DND-41 (cell line): ENCODE results near the gene RNF181.

ENCODE experiments used
- ATAC-seq: fragments of 200-7000 bp; cut with Tn5 transposase; 3 replicates; pipeline ENCODE4 v1.9.1; 2021; ENCODE audit warnings: low read depth; ENCODE audit not compliant: insufficient read depth
- DNase-seq: peaks from one replicate; pipeline ENCODE4 v3.0.0-alpha.2; 2020
- H2AFZ ChIP-seq: 2 replicates; pipeline ENCODE4 v1.6.0; 2012; ENCODE audit warnings: low read depth, low read length
- H3K27ac ChIP-seq: 2 replicates; pipeline ENCODE4 v1.5.1; 2012; ENCODE audit warnings: low read length, inconsistent platforms
- H3K27me3 ChIP-seq: fragments of 200-600 bp; sonication (generic); 2 replicates; pipeline ENCODE4 v1.6.0; 2012; ENCODE audit warnings: low read length, mild to moderate bottlenecking, inconsistent platforms; ENCODE audit not compliant: insufficient read depth, poor library complexity
- H3K36me3 ChIP-seq: 2 replicates; pipeline ENCODE4 v1.5.1; 2012; ENCODE audit warnings: low read length, inconsistent platforms; ENCODE audit not compliant: insufficient read depth
- H3K4me1 ChIP-seq: 2 replicates; pipeline ENCODE4 v1.5.1; 2012; ENCODE audit warnings: mild to moderate bottlenecking, low read length; ENCODE audit not compliant: insufficient read depth
- H3K4me2 ChIP-seq: 2 replicates; pipeline ENCODE4 v1.6.0; 2012; ENCODE audit warnings: mild to moderate bottlenecking, moderate library complexity, low read length, inconsistent platforms; ENCODE audit not compliant: insufficient read depth
- H3K4me3 ChIP-seq, 2 experiments: fragments of 200-600 bp in 1 of 2; shearing (Covaris generic) in 1 of 2; 2 replicates each; pipeline ENCODE4 v1.5.1; 2012 to 2016; ENCODE audit warnings: inconsistent platforms in 2 of 2, low read length in 2 of 2, mild to moderate bottlenecking in 2 of 2, low read depth in 1 of 2, moderate library complexity in 1 of 2
- H3K79me2 ChIP-seq: 2 replicates; pipeline ENCODE4 v1.6.0; 2012; ENCODE audit warnings: low read length, inconsistent platforms; ENCODE audit not compliant: insufficient read depth
- H3K9ac ChIP-seq: 2 replicates; pipeline ENCODE4 v1.6.0; 2012; ENCODE audit warnings: low read depth, mild to moderate bottlenecking, inconsistent platforms, low read length, moderate library complexity
- H3K9me3 ChIP-seq: 2 replicates; pipeline ENCODE4 v1.5.1; 2012; ENCODE audit warnings: low read length, moderate library complexity, mild to moderate bottlenecking, inconsistent platforms; ENCODE audit not compliant: insufficient read depth, severe bottlenecking
- H4K20me1 ChIP-seq: 2 replicates; pipeline ENCODE4 v1.6.0; 2012; ENCODE audit warnings: low read length; ENCODE audit not compliant: insufficient read depth
- EZH2 ChIP-seq: IDR thresholded peaks from 3 replicates; pipeline ENCODE4 v1.6.1; 2012; ENCODE audit warnings: borderline replicate concordance, low read depth, mild to moderate bottlenecking, moderate library complexity, low read length, inconsistent platforms; ENCODE audit not compliant: severe bottlenecking
- TF ChIP-seq, protein P1 (sequence below): IDR thresholded peaks from 2 replicates; pipeline ENCODE4 v1.5.1; 2012; ENCODE audit warnings: borderline replicate concordance, low read length, moderate library complexity, mild to moderate bottlenecking; ENCODE audit not compliant: poor library complexity, severe bottlenecking; ENCODE audit errors: extremely low read depth

The RNF181 gene

DNA sequence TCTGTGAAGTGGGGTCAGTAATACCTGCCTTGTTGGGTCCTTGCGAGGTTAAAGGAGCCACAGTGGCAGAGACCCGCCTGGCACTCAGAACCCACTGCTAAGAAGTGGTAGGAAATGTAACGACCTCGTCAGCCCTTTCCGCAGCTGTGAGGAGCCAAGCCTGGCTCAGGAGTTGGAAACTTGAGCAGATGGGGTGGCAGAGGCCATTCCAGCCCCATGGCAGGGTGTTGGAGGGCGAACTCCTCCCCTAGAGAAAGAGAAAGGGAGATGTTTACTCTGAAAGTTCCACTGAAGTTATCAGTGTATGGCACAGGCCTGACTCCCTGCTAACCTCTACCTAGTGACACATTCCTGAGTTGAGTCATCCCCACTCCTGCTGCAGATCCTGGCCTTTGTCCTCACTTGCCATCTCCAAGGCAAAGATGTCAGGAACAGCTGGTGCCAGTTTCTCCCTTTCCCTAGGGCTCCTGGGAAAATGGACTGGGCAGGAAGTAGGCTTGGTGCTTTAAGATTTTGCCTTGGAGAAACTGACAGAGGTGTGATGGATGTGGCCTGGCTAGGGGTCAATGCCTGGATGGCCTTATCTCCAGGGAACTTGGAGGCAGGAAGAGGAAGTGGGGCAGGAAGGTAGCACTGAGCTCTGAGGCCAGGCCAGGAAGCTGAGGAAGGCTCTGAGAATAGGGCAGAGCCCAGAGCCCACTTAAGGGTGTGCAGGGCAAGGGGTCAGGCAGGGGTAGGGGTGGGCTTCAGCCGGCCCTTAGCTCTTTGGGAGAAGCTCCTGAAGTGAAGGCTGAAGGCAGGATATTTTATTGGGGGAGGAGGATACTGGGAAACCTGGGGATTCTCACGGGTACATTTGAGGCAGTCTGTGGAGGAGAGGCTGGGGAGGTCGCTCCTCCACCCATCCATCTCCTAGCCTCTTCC is 10.4 kb upstream of the RNF181 start:
- peak overlapping the region; percentile 70 for H3K27ac ChIP-seq
- H3K36me3 ChIP-seq: no peaks in the 10 kb centered on the region
- H3K79me2 ChIP-seq: peaks cover 10% of the 10 kb centered on the region; the same call in 1 of the 2 replicates
- peak; percentile 58 for DNase-seq
- peak overlapping the region; percentile 86 for H3K4me2 ChIP-seq
- TF ChIP-seq, protein P1, sequence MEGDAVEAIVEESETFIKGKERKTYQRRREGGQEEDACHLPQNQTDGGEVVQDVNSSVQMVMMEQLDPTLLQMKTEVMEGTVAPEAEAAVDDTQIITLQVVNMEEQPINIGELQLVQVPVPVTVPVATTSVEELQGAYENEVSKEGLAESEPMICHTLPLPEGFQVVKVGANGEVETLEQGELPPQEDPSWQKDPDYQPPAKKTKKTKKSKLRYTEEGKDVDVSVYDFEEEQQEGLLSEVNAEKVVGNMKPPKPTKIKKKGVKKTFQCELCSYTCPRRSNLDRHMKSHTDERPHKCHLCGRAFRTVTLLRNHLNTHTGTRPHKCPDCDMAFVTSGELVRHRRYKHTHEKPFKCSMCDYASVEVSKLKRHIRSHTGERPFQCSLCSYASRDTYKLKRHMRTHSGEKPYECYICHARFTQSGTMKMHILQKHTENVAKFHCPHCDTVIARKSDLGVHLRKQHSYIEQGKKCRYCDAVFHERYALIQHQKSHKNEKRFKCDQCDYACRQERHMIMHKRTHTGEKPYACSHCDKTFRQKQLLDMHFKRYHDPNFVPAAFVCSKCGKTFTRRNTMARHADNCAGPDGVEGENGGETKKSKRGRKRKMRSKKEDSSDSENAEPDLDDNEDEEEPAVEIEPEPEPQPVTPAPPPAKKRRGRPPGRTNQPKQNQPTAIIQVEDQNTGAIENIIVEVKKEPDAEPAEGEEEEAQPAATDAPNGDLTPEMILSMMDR: no peak
- peak; percentile 70 for ATAC-seq
- H2AFZ ChIP-seq: peak overlapping the region; percentile 65
- H3K4me1 ChIP-seq: peaks cover 29% of the 10 kb centered on the region
- H3K9me3 ChIP-seq: no peaks in the 10 kb centered on the region
- H3K9ac ChIP-seq: peak overlapping the region; percentile 75
- H4K20me1 ChIP-seq: 0 out of 2 replicates have a peak, but pooled peaks cover 3% of the 10 kb centered on the region
- peak overlapping the region; percentile 28 to 80; a peak in 3 of 4 replicates for H3K4me3 ChIP-seq
- peaks cover 3% of the 10 kb centered on the region for H3K27me3 ChIP-seq

- Histone ChIP-seq H3K9ac (peak overlapping the region; percentile 75; the same call in 1 of the 2 replicates), H3K9me3 (no peaks in the 10 kb centered on the region), H3K4me1 (peaks cover 29% of the 10 kb centered on the region), H3K4me2 (peak overlapping the region; percentile 86), H3K27ac (peak overlapping the region; percentile 70; the same call in 1 of the 2 replicates), H3K4me3 (peak overlapping the region in 1 of 2 experiments; percentile 80; a peak in 2 of 4 replicates), H3K36me3 (no peaks in the 10 kb centered on the region), H4K20me1 (0 out of 2 replicates have a peak, but pooled peaks cover 3% of the 10 kb centered on the region), H3K79me2 (peaks cover 10% of the 10 kb centered on the region; the same call in 1 of the 2 replicates), H3K27me3 (no peaks in the 10 kb centered on the region), H2AFZ (no peak overlapping the region)
- ATAC-seq: no peak; the same call in 2 of the 3 replicates
- TF ChIP-seq, protein P1: no peak
- TF ChIP-seq EZH2: no peak
- DNase-seq: no peak
Observed at GRCh38 chr2:85585781-85586105, 9.8 kb upstream of the RNF181 start.

DNA sequence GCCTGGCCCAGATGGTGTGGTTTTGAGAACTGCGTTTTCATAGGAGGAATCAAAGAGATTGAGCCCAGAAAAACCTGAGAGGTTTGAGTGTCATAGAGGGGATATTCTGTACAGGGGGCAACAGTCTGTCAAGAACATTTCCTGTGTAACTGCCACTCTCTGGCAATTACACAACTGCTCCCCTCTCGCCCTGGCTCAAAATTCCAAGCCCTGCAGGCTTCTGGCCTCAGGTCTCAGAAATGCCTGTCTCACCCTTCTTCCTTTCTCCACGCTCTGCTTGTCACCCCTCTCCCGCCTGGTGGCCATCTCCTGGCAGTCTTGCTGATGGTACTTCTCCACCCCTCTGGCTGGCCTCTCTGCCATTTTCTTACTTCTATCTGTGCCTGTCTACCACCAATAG is 7.3 kb upstream of the RNF181 start:
- H3K4me2 ChIP-seq: no peak overlapping the region
- H3K27me3 ChIP-seq: no peaks in the 10 kb centered on the region
- H3K4me3 ChIP-seq: no peak overlapping the region
- no peak for DNase-seq
- H3K27ac ChIP-seq: no peak overlapping the region
- H4K20me1 ChIP-seq: peaks cover 3% of the 10 kb centered on the region; the same call in 1 of the 2 replicates
- H3K36me3 ChIP-seq: no peaks in the 10 kb centered on the region
- ATAC-seq: no peak
- H3K79me2 ChIP-seq: peaks cover 10% of the 10 kb centered on the region; the same call in 1 of the 2 replicates
- H3K9me3 ChIP-seq: no peaks in the 10 kb centered on the region
- no peak overlapping the region for H2AFZ ChIP-seq
- peaks cover 29% of the 10 kb centered on the region for H3K4me1 ChIP-seq
- TF ChIP-seq, protein P1: no peak
- no peak for TF ChIP-seq EZH2
- H3K9ac ChIP-seq: no peak overlapping the region
